Stimulated activated CD8-positive, alpha-beta memory T cell treated with anti-CD3 and anti-CD28 coated beads, Interleukin-12 subunit alpha, Interleukin-12 subunit beta, amount 100 ng/mL, for 4 hours (primary cell): ENCODE data around the gene L3MBTL4.
"Not testable (repeated sequence)": the region's sequence is repeated elsewhere in the genome, so short reads cannot be mapped to it uniquely, and the experiment has no call there.

Source experiments
- DNase-seq: peaks from one replicate; pipeline ENCODE4 v3.0.0-alpha.2; 2020; ENCODE audit warnings: low read depth

L3MBTL4 gene

GRCh38 chr18:6174983-6175745, 239.5 kb downstream of the L3MBTL4 start:
- no peak for DNase-seq

GRCh38 chr18:6170604-6171003, 244.1 kb downstream of the L3MBTL4 start:
- DNase-seq, result no peak

- no peak for DNase-seq
These were observed 253.2 kb downstream of the L3MBTL4 start for GRCh38 chr18:6161549-6161948.

- no peak for DNase-seq
These were observed 255.3 kb downstream of the L3MBTL4 start for GRCh38 chr18:6159426-6159825.

GRCh38 chr18:6158958-6159357, 255.8 kb downstream of the L3MBTL4 start:
- no peak for DNase-seq

GRCh38 chr18:6156446-6156845, 258.3 kb downstream of the L3MBTL4 start:
- no peak for DNase-seq

GRCh38 chr18:6155707-6156106, 259.0 kb downstream of the L3MBTL4 start:
- DNase-seq, result no peak

- DNase-seq, result no peak
These were observed 264.3 kb downstream of the L3MBTL4 start for GRCh38 chr18:6150430-6150829.

GRCh38 chr18:6146307-6146661, 268.4 kb downstream of the L3MBTL4 start:
- DNase-seq, result no peak

GRCh38 chr18:6145645-6146306, 268.9 kb downstream of the L3MBTL4 start:
- no peak for DNase-seq

- DNase-seq, result no peak
These were observed 275.7 kb downstream of the L3MBTL4 start for GRCh38 chr18:6139007-6139406.

- DNase-seq, result not testable (repeated sequence)
These were observed 278.8 kb downstream of the L3MBTL4 start for GRCh38 chr18:6135901-6136300.

GRCh38 chr18:6135029-6135428, 279.7 kb downstream of the L3MBTL4 start:
- not testable (repeated sequence) for DNase-seq

- no peak for DNase-seq
These were observed 281.9 kb downstream of the L3MBTL4 start for GRCh38 chr18:6132751-6133368.

- no peak for DNase-seq
These were observed 293.9 kb downstream of the L3MBTL4 start for GRCh38 chr18:6120820-6121279.

GRCh38 chr18:6119761-6120160, 294.9 kb downstream of the L3MBTL4 start:
- no peak for DNase-seq

- no peak for DNase-seq
These were observed 296.6 kb downstream of the L3MBTL4 start for GRCh38 chr18:6118080-6118479.

GRCh38 chr18:6115710-6116109, 299.0 kb downstream of the L3MBTL4 start:
- no peak for DNase-seq

GRCh38 chr18:6113650-6114049, 301.1 kb downstream of the L3MBTL4 start:
- no peak for DNase-seq

- DNase-seq, result no peak
These were observed 303.0 kb downstream of the L3MBTL4 start for GRCh38 chr18:6111726-6112125.

- no peak for DNase-seq
These were observed 305.0 kb downstream of the L3MBTL4 start for GRCh38 chr18:6109743-6110142.

GRCh38 chr18:6107794-6108193, 306.9 kb downstream of the L3MBTL4 start:
- no peak for DNase-seq

GRCh38 chr18:6106091-6106685, 308.5 kb downstream of the L3MBTL4 start:
- no peak for DNase-seq
